ENCODE results near the gene RSRC1.

RSRC1 gene

DNA sequence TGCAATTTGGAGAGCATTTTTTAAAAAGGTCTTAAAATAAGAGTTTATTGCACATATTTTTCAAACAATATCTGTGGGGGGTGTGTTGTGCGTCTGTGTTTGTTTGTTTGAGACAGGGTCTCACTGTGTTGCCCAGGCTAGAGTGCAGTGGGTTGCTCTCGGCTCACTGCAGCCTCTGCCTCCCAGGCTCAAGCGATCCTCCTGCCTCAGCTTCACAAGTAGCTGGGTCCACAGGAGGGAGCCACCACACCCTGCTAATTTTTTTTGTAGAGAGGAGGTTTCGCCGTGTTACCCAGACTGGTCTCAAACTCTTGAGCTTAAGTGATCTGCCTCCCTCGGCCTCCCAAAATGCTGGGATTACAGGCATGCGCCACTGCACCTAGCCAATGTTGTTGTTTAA lies 463.8 kb downstream of the RSRC1 start:
- Histone ChIP-seq H3K36me3 (ENCODE audit: control insufficient read depth, low read length) (no peaks in the 10 kb centered on the region), H3K4me1 (ENCODE audit: control insufficient read depth, low read length) (no peaks in the 10 kb centered on the region; the same call in 1 of the 2 replicates), H3K9me3 (ENCODE audit: control insufficient read depth, insufficient read depth, low read length) (peaks cover 8% of the 10 kb centered on the region), H3K79me2 (ENCODE audit: control insufficient read depth, low read length) (no peaks in the 10 kb centered on the region), H3K27me3 (ENCODE audit: control insufficient read depth, low read length) (no peaks in the 10 kb centered on the region), H3K27ac (ENCODE audit: low read depth, low read length) (no peak overlapping the region), H3F3A (ENCODE audit: control insufficient read depth, insufficient read depth) (no peaks in the 10 kb centered on the region), H3K4me3 (ENCODE audit: low read length) (no peak overlapping the region), H3K9me2 (replicated peaks; ENCODE audit: control insufficient read depth, low read length) (no peaks in the 10 kb centered on the region), H3K4me2 (ENCODE audit: low read length) (no peak overlapping the region), H4K20me1 (ENCODE audit: control insufficient read depth, insufficient read depth, low read depth, low read length) (no peaks in the 10 kb centered on the region)
- TF ChIP-seq EZH2phosphoT487 (IDR thresholded peaks at IDR 0.05; ENCODE audit: borderline replicate concordance, low read length) (no peak), CTCF (IDR thresholded peaks at IDR 0.05; ENCODE audit: low read depth, low read length, poor library complexity, severe bottlenecking) (no peak)

GRCh38 chr3:158574646-158575045 lies 464.8 kb downstream of the RSRC1 start:
- no peaks in the 10 kb centered on the region for H3F3A ChIP-seq (ENCODE audit: control insufficient read depth, insufficient read depth)
- H3K4me2 ChIP-seq (ENCODE audit: low read length): no peak overlapping the region
- no peaks in the 10 kb centered on the region for H3K9me2 ChIP-seq (replicated peaks; ENCODE audit: control insufficient read depth, low read length)
- H3K36me3 ChIP-seq (ENCODE audit: control insufficient read depth, low read length): no peaks in the 10 kb centered on the region
- TF ChIP-seq EZH2phosphoT487 (IDR thresholded peaks at IDR 0.05; ENCODE audit: borderline replicate concordance, low read length) (no peak), CTCF (IDR thresholded peaks at IDR 0.05; ENCODE audit: low read depth, low read length, poor library complexity, severe bottlenecking) (no peak)
- no peaks in the 10 kb centered on the region for H3K79me2 ChIP-seq (ENCODE audit: control insufficient read depth, low read length)
- no peak overlapping the region for H3K27ac ChIP-seq (ENCODE audit: low read depth, low read length)
- no peak overlapping the region for H3K4me3 ChIP-seq (ENCODE audit: low read length)
- H4K20me1 ChIP-seq (ENCODE audit: control insufficient read depth, insufficient read depth, low read depth, low read length): no peaks in the 10 kb centered on the region
- peaks cover 8% of the 10 kb centered on the region for H3K9me3 ChIP-seq (ENCODE audit: control insufficient read depth, insufficient read depth, low read length)
- no peaks in the 10 kb centered on the region; the same call in 1 of the 2 replicates for H3K4me1 ChIP-seq (ENCODE audit: control insufficient read depth, low read length)
- no peaks in the 10 kb centered on the region for H3K27me3 ChIP-seq (ENCODE audit: control insufficient read depth, low read length)

DNA sequence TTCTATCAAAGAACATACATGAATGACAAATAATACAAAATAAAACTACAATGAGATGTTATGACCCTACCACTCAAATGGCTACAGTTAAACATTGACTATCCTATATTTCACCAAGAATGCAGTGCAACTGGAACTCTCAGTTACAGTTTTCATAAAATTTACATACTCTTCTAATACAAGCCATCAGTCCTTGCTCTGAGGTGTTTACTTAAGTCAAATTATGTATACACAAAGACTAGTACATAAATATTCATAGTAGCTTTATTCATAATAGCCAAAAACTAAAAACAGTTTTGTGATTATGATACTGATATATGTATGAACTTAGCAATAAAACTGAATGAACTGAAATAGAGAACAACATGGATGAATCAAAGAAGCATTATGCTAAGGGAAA lies 480.3 kb downstream of the RSRC1 start:
- Histone ChIP-seq H3F3A (ENCODE audit: control insufficient read depth, insufficient read depth) (no peaks in the 10 kb centered on the region), H3K4me1 (ENCODE audit: control insufficient read depth, low read length) (no peaks in the 10 kb centered on the region), H3K79me2 (ENCODE audit: control insufficient read depth, low read length) (no peaks in the 10 kb centered on the region), H3K4me3 (ENCODE audit: low read length) (no peak overlapping the region), H3K27me3 (ENCODE audit: control insufficient read depth, low read length) (peaks cover 8% of the 10 kb centered on the region; the same call in 1 of the 2 replicates), H3K9me3 (ENCODE audit: control insufficient read depth, insufficient read depth, low read length) (no peaks in the 10 kb centered on the region), H3K4me2 (ENCODE audit: low read length) (no peak overlapping the region), H3K9me2 (replicated peaks; ENCODE audit: control insufficient read depth, low read length) (no peaks in the 10 kb centered on the region), H4K20me1 (ENCODE audit: control insufficient read depth, insufficient read depth, low read depth, low read length) (no peaks in the 10 kb centered on the region), H3K36me3 (ENCODE audit: control insufficient read depth, low read length) (no peaks in the 10 kb centered on the region), H3K27ac (ENCODE audit: low read depth, low read length) (no peak overlapping the region)
- TF ChIP-seq EZH2phosphoT487 (IDR thresholded peaks at IDR 0.05; ENCODE audit: borderline replicate concordance, low read length): no peak
- TF ChIP-seq CTCF (IDR thresholded peaks at IDR 0.05; ENCODE audit: low read depth, low read length, poor library complexity, severe bottlenecking): no peak

Data from DOHH2 (cell line).